Ovary (tissue), 9 donors: ENCODE data around the gene CLCN1. TPM values are rescaled to one million over a fixed set of nuclear protein-coding genes. Genes with fewer than 3 reads are reported as not detected.
A peak's percentile ranks its signal among the peaks of the same experiment; 100 is the strongest.

Source experiments
- DNase-seq, 5 donors: peaks; one replicate each; pipeline ENCODE4 v3.0.0-alpha.2; 2019 to 2020
- H3K27ac ChIP-seq, 2 donors: fragments of 200-600 bp; one replicate each; pipeline versions ENCODE4 v1.5.1 to v1.8.0; 2019 to 2022
- H3K27me3 ChIP-seq: fragments of 200-600 bp; one replicate; pipeline ENCODE4 v1.8.0; 2022
- H3K36me3 ChIP-seq: fragments of 200-600 bp; sonication (generic); one replicate; pipeline ENCODE4 v1.5.1; 2019
- H3K4me1 ChIP-seq: one replicate; pipeline ENCODE4 v1.8.1; 2013; ENCODE audit warnings: mild to moderate bottlenecking, moderate library complexity; ENCODE audit not compliant: insufficient read depth
- H3K4me3 ChIP-seq: fragments of 200-600 bp; sonication (generic); one replicate; pipeline ENCODE4 v1.5.1; 2017
- H3K9me3 ChIP-seq, 2 donors: fragments of 200-600 bp in 1 of 2; sonication (generic) in 1 of 2; one replicate each; pipeline versions ENCODE4 v1.5.1 to v1.8.1; 2013 to 2019; ENCODE audit warnings: mild to moderate bottlenecking in 1 of 2, moderate library complexity in 1 of 2
- EP300 ChIP-seq: sonication (generic); formaldehyde crosslinking; IDR thresholded peaks from one replicate; pipeline ENCODE4 v1.6.1; 2017; ENCODE audit warnings: antibody characterized with exemption
- POLR2A ChIP-seq: fragments of 450-650 bp; IDR thresholded peaks from one replicate; pipeline ENCODE4 v1.6.1; 2017; ENCODE audit warnings: antibody characterized with exemption, mild to moderate bottlenecking, moderate library complexity
- WGBS, 3 donors: extraction: QIAGEN DNeasy Blood & Tissue Kit in 1 of 3; methylation state at CpG; one replicate each; pipeline versions ENCODE4 v1.1.5 to v1.1.7; 2013 to 2017; 5-methylcytosine and 5-hydroxymethylcytosine counted together
- intact Hi-C, 4 donors: fragments of 100-400 bp; cut with DNase I; formaldehyde crosslinking; loops; one replicate each; pipeline versions ENCODE4 v1.11.0 to v1.15.1; 2022 to 2023
- polyA plus RNA-seq, 2 donors: library from polyadenylated mRNA; stranded (reverse); fragments of 200-250 nt in 1 of 2; fragments of 350-450 nt in 1 of 2; fragmentation: Illumina TruSeq in 1 of 2; extraction: RNeasy Lipid Tissue Mini Kit (QIAGEN cat#74804) in 1 of 2; gene quantifications; one replicate each; pipeline ENCODE4 v1.2.3, GENCODE V29; 2013 to 2014
- total RNA-seq, 7 donors: library from RNA; depleted of rRNA in 2 of 7; stranded (reverse); fragments of >200 nt in 2 of 7; fragmentation: NEBNext Ultra II Directional in 3 of 7; extraction: Animal tissue kit (Norgen Biotek cat#: 25700) in 3 of 7; gene quantifications; one replicate each; pipeline versions ENCODE4 v1.1.0 to v1.2.4, GENCODE V29; 2016 to 2023
- TF ChIP-seq, protein P1 (sequence below), 3 donors: fragments of 450-650 bp in 2 of 3; fragments of 200-600 bp in 1 of 3; IDR thresholded peaks; one replicate each; pipeline versions ENCODE4 v1.5.1 to v1.8.0; 2016 to 2022; ENCODE audit warnings: antibody characterized with exemption in 3 of 3, mild to moderate bottlenecking in 1 of 3
- donor health status: DM: no; HTN: no; CAD: no; lungs with moderate emphysema.
- donor health status: DM: no; HTN: no; CAD: no.
- donor health status: Bipolar disorder and iron deficiency.
- donor health status: DM: yes; HTN: yes; CAD: no.
- donor health status: DM: no; HTN: no; CAD: no.
- donor health status: DM: yes; HTN: yes; CAD: no.

CLCN1 gene
- total and polyA plus RNA-seq, 9 donors: 0.10 TPM; not detected in 8

DNA sequence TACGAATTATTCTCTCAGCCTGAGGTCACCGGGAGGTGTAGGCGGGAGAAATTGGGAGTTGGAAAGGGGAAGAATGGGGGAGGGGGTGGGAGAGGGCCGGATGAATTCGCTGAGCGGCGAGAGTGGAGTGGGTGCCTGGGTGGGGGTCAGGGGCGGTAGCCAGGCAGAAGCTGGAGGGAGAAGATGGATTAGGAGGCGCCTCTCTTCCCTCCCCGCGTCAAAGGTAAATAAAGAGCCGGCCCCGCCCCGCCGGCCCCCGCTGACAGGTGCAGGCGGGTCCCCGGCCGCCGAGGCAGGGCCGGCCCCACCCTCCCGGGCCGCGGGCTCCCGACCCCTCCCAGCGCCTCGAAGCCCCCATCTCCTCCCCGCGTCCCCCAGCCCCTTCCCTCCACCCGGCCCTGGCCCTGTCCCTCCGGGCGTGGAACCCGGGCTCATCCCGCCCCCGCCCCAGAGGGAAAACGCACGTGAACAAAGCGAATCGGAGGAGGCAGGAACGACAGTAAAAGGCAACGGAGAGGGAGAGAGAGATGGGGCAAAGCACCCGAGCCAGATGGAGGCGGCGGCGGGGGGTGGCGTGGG, 45.7 kb downstream of the CLCN1 start:
- no peak for DNase-seq
- H3K4me1 ChIP-seq: no peaks in the 10 kb centered on the region
- TF ChIP-seq POLR2A (no peak), EP300 (no peak)
- TF ChIP-seq, protein P1, sequence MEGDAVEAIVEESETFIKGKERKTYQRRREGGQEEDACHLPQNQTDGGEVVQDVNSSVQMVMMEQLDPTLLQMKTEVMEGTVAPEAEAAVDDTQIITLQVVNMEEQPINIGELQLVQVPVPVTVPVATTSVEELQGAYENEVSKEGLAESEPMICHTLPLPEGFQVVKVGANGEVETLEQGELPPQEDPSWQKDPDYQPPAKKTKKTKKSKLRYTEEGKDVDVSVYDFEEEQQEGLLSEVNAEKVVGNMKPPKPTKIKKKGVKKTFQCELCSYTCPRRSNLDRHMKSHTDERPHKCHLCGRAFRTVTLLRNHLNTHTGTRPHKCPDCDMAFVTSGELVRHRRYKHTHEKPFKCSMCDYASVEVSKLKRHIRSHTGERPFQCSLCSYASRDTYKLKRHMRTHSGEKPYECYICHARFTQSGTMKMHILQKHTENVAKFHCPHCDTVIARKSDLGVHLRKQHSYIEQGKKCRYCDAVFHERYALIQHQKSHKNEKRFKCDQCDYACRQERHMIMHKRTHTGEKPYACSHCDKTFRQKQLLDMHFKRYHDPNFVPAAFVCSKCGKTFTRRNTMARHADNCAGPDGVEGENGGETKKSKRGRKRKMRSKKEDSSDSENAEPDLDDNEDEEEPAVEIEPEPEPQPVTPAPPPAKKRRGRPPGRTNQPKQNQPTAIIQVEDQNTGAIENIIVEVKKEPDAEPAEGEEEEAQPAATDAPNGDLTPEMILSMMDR (IDR thresholded peaks at IDR 0.05): no peak
- H3K4me3 ChIP-seq: peak overlapping the region; percentile 50
- no peaks in the 10 kb centered on the region for H3K36me3 ChIP-seq
- no peaks in the 10 kb centered on the region for H3K27me3 ChIP-seq
- H3K27ac ChIP-seq: no peak overlapping the region
- no peaks in the 10 kb centered on the region for H3K9me3 ChIP-seq
- intact Hi-C loops: no loop called here
- WGBS, 3 donors: 2% methylated on average over 44 to 46 of the region's 46 CpGs

DNA sequence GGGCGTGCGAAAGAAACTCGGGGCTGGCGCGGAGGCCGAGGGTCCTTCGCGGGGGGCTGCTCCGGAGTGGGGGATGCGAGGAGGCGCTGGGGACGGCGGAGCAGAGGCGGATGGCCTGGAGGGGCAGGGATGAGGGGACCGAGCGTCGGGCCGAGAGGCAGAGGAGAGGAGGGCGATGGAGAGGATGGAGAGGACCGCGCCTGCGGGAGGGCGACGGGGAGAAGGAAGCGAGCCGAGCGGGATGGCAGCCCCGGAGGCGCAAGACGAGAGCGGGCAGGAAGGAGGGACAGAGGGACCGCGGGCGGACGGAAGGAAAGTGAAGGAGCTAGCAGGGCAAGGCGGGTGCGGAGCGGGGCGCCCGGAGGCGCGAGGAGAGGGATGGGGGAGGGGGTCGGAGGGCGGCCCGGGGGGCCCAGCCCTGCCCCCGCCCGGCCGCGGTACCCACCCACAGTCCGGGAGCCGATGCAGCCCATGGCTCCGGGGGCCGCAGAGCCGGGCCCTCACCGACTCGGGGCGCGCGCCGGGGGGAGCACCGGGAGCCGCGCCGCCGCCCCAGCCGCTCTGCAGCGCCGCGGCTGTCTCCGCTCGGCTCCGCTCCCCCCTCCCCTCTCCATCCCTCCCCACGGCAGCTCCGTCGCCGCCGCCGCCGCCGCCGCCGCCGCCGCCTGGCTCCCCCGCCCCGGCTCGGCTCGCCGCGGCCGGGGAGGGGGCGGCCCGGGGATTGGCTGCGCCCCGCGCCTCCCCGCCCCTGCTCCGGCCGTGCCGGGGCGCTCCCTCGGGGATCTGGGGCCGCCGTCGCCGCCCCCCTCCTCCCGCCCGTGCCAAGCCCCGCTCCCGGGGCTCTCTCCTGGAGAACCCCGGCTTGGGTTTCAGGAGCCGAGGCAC, 46.5 kb downstream of the CLCN1 start, which contains the start of gene FAM131B:
Gene FAM131B, minus strand, starts transcription at position 583 of the 885 bp plus-strand sequence. Its CDS starts 110 bp downstream, at position 473.
- TF ChIP-seq EP300: no peak
- TF ChIP-seq, protein P1 (IDR thresholded peaks at IDR 0.05): no peak
- TF ChIP-seq POLR2A: no peak

DNA sequence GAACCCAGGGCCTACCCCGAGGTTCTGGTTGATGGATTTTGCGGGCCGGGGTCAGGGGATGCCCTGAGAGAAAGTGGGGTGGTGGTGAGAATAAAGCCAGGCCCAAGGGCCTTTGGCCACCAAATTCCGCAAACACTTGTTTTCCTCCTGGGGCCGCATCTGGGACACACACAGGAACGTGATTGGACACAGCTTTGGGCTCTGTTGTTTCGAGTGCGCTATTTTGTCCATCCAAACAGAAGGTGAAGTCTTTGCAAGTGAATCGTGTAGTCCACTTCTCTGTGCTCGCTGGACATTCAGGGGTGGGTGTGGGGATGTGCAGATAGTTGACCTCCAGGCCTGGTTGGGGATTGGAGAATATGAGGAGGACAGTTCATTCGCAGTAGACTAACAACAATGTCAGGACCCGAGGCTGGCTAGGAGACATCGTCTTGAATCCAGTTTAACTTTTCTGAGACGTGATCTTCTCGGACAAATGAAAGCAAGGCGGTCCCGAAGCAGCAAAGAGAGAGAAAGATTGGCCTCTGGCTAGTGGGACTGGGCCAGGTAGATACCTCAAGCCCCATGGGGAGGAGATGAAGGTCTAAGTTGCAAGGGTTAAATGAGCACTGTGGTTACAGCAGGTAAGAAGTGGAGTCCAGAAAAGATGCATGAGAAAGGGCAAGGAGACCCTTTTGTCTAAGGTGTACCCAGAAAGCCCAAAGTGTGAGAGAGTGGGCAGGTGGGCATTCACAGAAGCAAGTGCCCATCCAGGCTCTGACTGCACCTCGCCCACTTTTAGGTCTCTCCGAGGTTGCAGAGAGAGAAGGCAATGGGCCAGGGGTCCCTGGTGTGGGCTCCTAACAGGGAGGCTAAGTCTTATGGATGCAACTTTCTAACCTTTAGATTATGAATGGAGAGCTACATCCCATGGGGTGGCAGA, 47.4 kb downstream of the CLCN1 start:
- Histone ChIP-seq H3K27ac (no peak overlapping the region), H3K4me3 (peak overlapping the region; percentile 50), H3K36me3 (no peaks in the 10 kb centered on the region), H3K27me3 (no peaks in the 10 kb centered on the region), H3K4me1 (no peaks in the 10 kb centered on the region), H3K9me3 (no peaks in the 10 kb centered on the region)
- 32 to 46% (median 43%) methylated on average over 19 of the region's 19 CpGs for WGBS, 3 donors
- no peak for DNase-seq
- no peak for TF ChIP-seq POLR2A
- TF ChIP-seq, protein P1 (IDR thresholded peaks at IDR 0.05): no peak
- TF ChIP-seq EP300: no peak
- intact Hi-C loops: no loop called here

More for the DNA sequence above, 46.5 kb downstream of the CLCN1 start, which contains the start of gene FAM131B:
- DNase-seq: no peak
- Histone ChIP-seq H3K27ac (no peak within 1 kb of the TSS), H3K36me3 (no peaks in the 10 kb centered on the region), H3K9me3 (no peaks in the 10 kb centered on the region), H3K4me1 (no peaks in the 10 kb centered on the region), H3K4me3 (peak within 1 kb of the TSS; percentile 50), H3K27me3 (no peaks in the 10 kb centered on the region)
- WGBS, 3 donors: 0 to 1% (median 0%) methylated on average over 41 to 95 of the region's 112 CpGs
- intact Hi-C loops: no loop called here

- no peak overlapping the region for H3K4me3 ChIP-seq
- no peaks in the 10 kb centered on the region for H3K4me1 ChIP-seq
- intact Hi-C loops: no loop called here
- no peak overlapping the region for H3K27ac ChIP-seq
- no peaks in the 10 kb centered on the region for H3K9me3 ChIP-seq
- H3K27me3 ChIP-seq: no peaks in the 10 kb centered on the region
- DNase-seq: no peak
- no peaks in the 10 kb centered on the region for H3K36me3 ChIP-seq
- WGBS, 3 donors: 73 to 89% (median 83%) methylated on average over 4 of the region's 4 CpGs
- TF ChIP-seq POLR2A (no peak), EP300 (no peak)
- TF ChIP-seq, protein P1 (IDR thresholded peaks at IDR 0.05): no peak
These were observed 52.1 kb downstream of the CLCN1 start for GRCh38 chr7:143367972-143368371.
